Endothelial cell (in vitro differentiated cells): ENCODE measurements around the gene KIF26A. TPM values are rescaled to one million over a fixed set of nuclear protein-coding genes. Genes with fewer than 3 reads are reported as not detected.

Experiments used
- DNase-seq: peaks from one replicate; pipeline ENCODE4 v3.0.0; 2021; ENCODE audit warnings: low spot score
- H3K27ac Mint-ChIP-seq: one replicate; pipeline ENCODE4 v1.8.0; 2021; ENCODE audit warnings: mixed read lengths, inconsistent platforms; ENCODE audit not compliant: unreplicated experiment
- H3K27me3 Mint-ChIP-seq: one replicate; pipeline ENCODE4 v1.8.0; 2021; ENCODE audit warnings: mild to moderate bottlenecking, moderate library complexity, mixed read lengths, inconsistent platforms; ENCODE audit not compliant: unreplicated experiment
- H3K36me3 Mint-ChIP-seq: one replicate; pipeline ENCODE4 v1.8.0; 2021; ENCODE audit warnings: mild to moderate bottlenecking, low read depth, mixed read lengths, inconsistent platforms; ENCODE audit not compliant: unreplicated experiment
- H3K4me1 Mint-ChIP-seq: one replicate; pipeline ENCODE4 v1.8.0; 2021; ENCODE audit warnings: mild to moderate bottlenecking, mixed read lengths, inconsistent platforms; ENCODE audit not compliant: unreplicated experiment
- H3K4me3 Mint-ChIP-seq: one replicate; pipeline ENCODE4 v1.8.0; 2021; ENCODE audit warnings: mild to moderate bottlenecking, mixed read lengths, inconsistent platforms; ENCODE audit not compliant: unreplicated experiment
- H3K9me3 Mint-ChIP-seq: one replicate; pipeline ENCODE4 v1.8.0; 2021; ENCODE audit warnings: mixed read lengths, inconsistent platforms; ENCODE audit not compliant: unreplicated experiment
- total RNA-seq: library from RNA; stranded (reverse); fragmentation: NEBNext Ultra II Directional; extraction: Animal tissue kit (Norgen Biotek cat#: 25700); gene quantifications from one replicate; pipeline ENCODE4 v1.2.1, GENCODE V29; 2021; ENCODE audit not compliant: unreplicated experiment
- TF ChIP-seq, protein P1 (sequence below): fragments of 200-600 bp; sonication (generic); IDR thresholded peaks from one replicate; pipeline ENCODE4 v1.5.0; 2021; ENCODE audit warnings: antibody characterized with exemption; ENCODE audit not compliant: unreplicated experiment

The KIF26A gene
- total RNA-seq, 1 donor from 2014 or later = 96.9 TPM

DNA sequence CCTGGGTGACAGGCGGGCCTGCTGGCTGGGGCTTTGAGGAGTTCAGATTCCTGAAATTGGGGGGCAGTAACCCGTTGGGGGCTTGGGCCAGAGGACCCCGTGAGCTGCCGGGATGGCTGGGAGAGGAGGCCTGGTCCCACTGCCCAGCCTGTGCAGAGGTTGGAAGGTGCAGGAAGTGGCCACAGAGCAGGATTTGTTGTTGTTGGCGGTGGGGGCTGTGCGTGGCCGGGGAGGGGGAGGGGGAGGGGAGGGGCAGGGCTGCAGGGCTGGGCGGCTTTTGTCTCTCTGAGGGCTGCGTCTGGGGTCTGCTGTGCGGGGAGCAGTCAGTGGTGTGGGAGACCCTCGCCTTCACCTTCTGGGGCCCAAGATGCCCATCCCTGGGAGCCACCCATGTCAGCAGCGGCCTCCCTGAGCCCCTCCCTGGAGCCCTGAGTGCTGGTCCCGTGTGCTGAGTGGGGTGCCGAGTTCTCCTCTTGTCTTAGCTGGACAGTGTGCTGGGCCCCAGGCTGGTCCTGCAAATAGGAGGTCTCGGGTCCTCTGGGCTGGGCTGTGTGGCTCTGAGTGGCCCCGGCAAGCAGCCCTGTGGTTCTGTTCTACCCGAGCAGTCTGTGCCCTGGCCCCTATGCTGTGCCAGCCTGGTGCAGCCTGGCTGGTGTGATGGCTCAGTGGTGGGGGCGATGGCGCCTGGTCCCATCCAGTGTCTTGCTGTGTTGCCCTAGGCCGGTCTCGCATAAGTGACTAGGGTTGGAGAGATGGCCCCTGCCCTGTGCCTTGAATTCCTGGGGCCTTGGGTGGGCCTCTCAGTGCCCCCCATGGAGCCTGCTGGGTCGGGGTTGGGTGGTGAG lies 10.3 kb downstream of the KIF26A start:
- no peak for DNase-seq
- Mint-ChIP-seq H3K36me3 (peaks cover 8% of the 10 kb centered on the region), H3K4me3 (no peak overlapping the region), H3K4me1 (peaks cover 25% of the 10 kb centered on the region), H3K27me3 (peaks cover 9% of the 10 kb centered on the region), H3K9me3 (no peaks in the 10 kb centered on the region), H3K27ac (peak overlapping the region; percentile 83)
- TF ChIP-seq, protein P1, sequence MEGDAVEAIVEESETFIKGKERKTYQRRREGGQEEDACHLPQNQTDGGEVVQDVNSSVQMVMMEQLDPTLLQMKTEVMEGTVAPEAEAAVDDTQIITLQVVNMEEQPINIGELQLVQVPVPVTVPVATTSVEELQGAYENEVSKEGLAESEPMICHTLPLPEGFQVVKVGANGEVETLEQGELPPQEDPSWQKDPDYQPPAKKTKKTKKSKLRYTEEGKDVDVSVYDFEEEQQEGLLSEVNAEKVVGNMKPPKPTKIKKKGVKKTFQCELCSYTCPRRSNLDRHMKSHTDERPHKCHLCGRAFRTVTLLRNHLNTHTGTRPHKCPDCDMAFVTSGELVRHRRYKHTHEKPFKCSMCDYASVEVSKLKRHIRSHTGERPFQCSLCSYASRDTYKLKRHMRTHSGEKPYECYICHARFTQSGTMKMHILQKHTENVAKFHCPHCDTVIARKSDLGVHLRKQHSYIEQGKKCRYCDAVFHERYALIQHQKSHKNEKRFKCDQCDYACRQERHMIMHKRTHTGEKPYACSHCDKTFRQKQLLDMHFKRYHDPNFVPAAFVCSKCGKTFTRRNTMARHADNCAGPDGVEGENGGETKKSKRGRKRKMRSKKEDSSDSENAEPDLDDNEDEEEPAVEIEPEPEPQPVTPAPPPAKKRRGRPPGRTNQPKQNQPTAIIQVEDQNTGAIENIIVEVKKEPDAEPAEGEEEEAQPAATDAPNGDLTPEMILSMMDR = no peak

DNA sequence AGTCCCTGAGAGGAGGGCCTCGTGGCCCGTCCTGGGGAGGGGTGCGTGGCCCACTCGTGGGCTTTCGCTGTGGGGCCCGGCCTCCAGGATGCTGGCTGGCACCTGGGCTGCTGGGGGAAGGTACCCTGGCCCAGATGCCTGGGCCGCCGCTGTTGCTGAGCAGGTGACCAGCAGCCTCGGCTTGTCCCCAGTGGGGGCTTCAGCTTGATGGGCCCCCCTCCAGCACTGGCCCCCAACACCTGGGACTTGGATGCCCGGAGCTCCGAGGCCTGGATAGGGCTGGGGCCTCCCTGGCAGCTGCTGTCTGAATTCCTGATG lies 10.8 kb downstream of the KIF26A start:
- Mint-ChIP-seq H3K4me3 (no peak overlapping the region), H3K9me3 (no peaks in the 10 kb centered on the region), H3K27ac (no peak overlapping the region), H3K4me1 (peaks cover 24% of the 10 kb centered on the region), H3K36me3 (peaks cover 12% of the 10 kb centered on the region), H3K27me3 (peaks cover 9% of the 10 kb centered on the region)
- TF ChIP-seq, protein P1 = no peak
- no peak for DNase-seq

- H3K27me3 Mint-ChIP-seq = peaks cover 7% of the 10 kb centered on the region
These were observed 11.3 kb downstream of the KIF26A start for GRCh38 chr14:104149617-104150135.

GRCh38 chr14:104150136-104151025 lies 12.0 kb downstream of the KIF26A start:
- Mint-ChIP-seq H3K36me3 (peaks cover 7% of the 10 kb centered on the region), H3K27me3 (peaks cover 7% of the 10 kb centered on the region), H3K27ac (no peak overlapping the region), H3K4me3 (no peak overlapping the region), H3K4me1 (peaks cover 20% of the 10 kb centered on the region), H3K9me3 (no peaks in the 10 kb centered on the region)
- no peak for DNase-seq
- TF ChIP-seq, protein P1 = peak; percentile 61

More at GRCh38 chr14:104149617-104150135, 11.3 kb downstream of the KIF26A start:
- peaks cover 7% of the 10 kb centered on the region for H3K36me3 Mint-ChIP-seq
- TF ChIP-seq, protein P1 = no peak
- no peak overlapping the region for H3K4me3 Mint-ChIP-seq
- peaks cover 20% of the 10 kb centered on the region for H3K4me1 Mint-ChIP-seq
- no peaks in the 10 kb centered on the region for H3K9me3 Mint-ChIP-seq
- no peak overlapping the region for H3K27ac Mint-ChIP-seq
- DNase-seq = peak; percentile 55
